Central memory CD8-positive, alpha-beta T cell (primary cell): ENCODE data around the gene NUP88.
"Not testable (repeated sequence)": the region's sequence is repeated elsewhere in the genome, so short reads cannot be mapped to it uniquely, and the experiment has no call there.

ENCODE experiments used
- ATAC-seq: fragments of 150-1000 bp; cut with Tn5 transposase; replicated peaks from 2 replicates; pipeline ENCODE4 v1.10.0; 2022; ENCODE audit warnings: mild to moderate bottlenecking, moderate FRiP score, moderate number of reproducible peaks; ENCODE audit not compliant: poor library complexity, severe bottlenecking; ENCODE audit errors: extremely low read depth
- DNase-seq, 2 donors: peaks; one replicate each; pipeline ENCODE4 v3.0.0; 2021; ENCODE audit warnings: low spot score in 2 of 2
- H3K27ac Mint-ChIP-seq: one replicate; pipeline ENCODE4 v1.8.0; 2022; ENCODE audit warnings: low read depth, mild to moderate bottlenecking, moderate library complexity, mixed read lengths
- H3K27me3 Mint-ChIP-seq: one replicate; pipeline ENCODE4 v1.8.0; 2022; ENCODE audit warnings: mixed read lengths
- H3K36me3 Mint-ChIP-seq: one replicate; pipeline ENCODE4 v1.8.0; 2022; ENCODE audit warnings: mild to moderate bottlenecking, moderate library complexity, mixed read lengths; ENCODE audit not compliant: insufficient read depth
- H3K4me1 Mint-ChIP-seq: one replicate; pipeline ENCODE4 v1.8.0; 2022; ENCODE audit warnings: mixed read lengths
- H3K4me3 Mint-ChIP-seq: one replicate; pipeline ENCODE4 v1.8.0; 2022; ENCODE audit warnings: mild to moderate bottlenecking, moderate library complexity, mixed read lengths
- H3K9me3 Mint-ChIP-seq: one replicate; pipeline ENCODE4 v1.8.0; 2022; ENCODE audit warnings: mixed read lengths

NUP88 gene

DNA sequence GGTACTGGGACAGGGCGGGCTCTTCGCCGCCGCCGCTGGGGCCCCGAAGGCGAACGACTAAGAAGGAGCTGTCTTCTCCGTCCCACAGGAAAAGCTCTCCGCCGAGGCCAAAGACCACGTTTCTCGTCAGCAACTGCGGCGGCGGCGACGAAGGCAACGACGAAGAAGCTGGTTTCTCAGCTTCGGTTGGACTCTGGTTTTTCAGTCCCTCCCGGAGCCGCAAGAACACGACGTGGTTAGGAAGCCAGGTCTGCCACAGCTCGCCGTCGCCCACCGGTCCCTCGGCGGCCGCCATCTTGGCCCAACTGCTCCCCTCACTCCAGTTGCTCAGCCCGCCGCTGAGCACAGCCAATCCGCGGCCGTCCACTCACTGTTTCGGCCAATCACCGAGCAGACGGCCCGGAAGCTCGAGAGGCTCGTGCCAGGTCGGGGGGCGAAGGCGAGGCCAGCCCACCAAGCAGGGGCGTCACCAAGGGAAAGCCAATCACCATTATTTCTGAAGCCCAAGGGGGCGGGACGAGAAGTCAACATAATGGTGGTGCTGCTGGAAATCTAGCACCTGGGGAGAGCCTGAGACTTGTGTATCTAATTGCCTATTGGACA lies at the start of gene NUP88:
Gene NUP88, minus strand, starts transcription at position 307 of the 603 bp plus-strand sequence. Its CDS starts 12 bp downstream, at position 295.
- Mint-ChIP-seq H3K27ac (peak within 1 kb of the TSS; percentile 95), H3K36me3 (peaks cover 62% of the 10 kb centered on the region), H3K27me3 (no peaks in the 10 kb centered on the region), H3K4me3 (peak within 1 kb of the TSS; percentile 97), H3K9me3 (no peaks in the 10 kb centered on the region), H3K4me1 (peaks cover 18% of the 10 kb centered on the region)
- peak; percentile 88 to 96 for DNase-seq
- ATAC-seq: peak; percentile 91

- ATAC-seq: peak; percentile 35
- H3K36me3 Mint-ChIP-seq: peaks cover 15% of the 10 kb centered on the region
- DNase-seq: no peak
- H3K27me3 Mint-ChIP-seq: no peaks in the 10 kb centered on the region
- H3K4me1 Mint-ChIP-seq: peaks cover 37% of the 10 kb centered on the region
- peak overlapping the region; percentile 50 for H3K27ac Mint-ChIP-seq
- peak overlapping the region; percentile 73 for H3K4me3 Mint-ChIP-seq
- H3K9me3 Mint-ChIP-seq: no peaks in the 10 kb centered on the region
Measured at GRCh38 chr17:5468075-5468473, 48.6 kb upstream of the NUP88 start.

DNA sequence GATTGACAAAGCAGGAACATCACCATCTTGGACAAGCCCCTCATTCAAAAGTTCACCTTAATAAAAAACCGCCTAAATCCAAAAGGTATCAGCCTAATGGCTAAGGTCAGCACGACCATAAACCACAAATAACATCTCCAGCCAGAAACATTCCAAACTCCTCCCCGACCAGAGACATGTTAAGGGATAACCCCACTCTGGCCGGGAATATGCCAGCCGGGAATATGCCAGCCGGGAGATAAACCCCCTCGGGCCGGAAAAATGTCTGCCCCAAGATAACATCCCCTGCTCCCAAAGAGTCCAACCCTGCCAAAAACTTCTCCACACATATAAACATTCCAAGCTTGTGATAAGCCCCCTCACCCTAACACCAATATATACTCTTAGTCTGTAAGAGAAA lies 48.0 kb upstream of the NUP88 start:
- peaks cover 13% of the 10 kb centered on the region for H3K36me3 Mint-ChIP-seq
- H3K27ac Mint-ChIP-seq: peak overlapping the region; percentile 50
- no peaks in the 10 kb centered on the region for H3K9me3 Mint-ChIP-seq
- H3K27me3 Mint-ChIP-seq: no peaks in the 10 kb centered on the region
- H3K4me3 Mint-ChIP-seq: peak overlapping the region; percentile 73
- peaks cover 37% of the 10 kb centered on the region for H3K4me1 Mint-ChIP-seq
- DNase-seq (no peak), ATAC-seq (no peak)

GRCh38 chr17:5466295-5466694 lies 46.8 kb upstream of the NUP88 start:
- peaks cover 37% of the 10 kb centered on the region for H3K4me1 Mint-ChIP-seq
- DNase-seq (no peak), ATAC-seq (no peak)
- no peak overlapping the region for H3K27ac Mint-ChIP-seq
- H3K9me3 Mint-ChIP-seq: no peaks in the 10 kb centered on the region
- H3K36me3 Mint-ChIP-seq: peaks cover 10% of the 10 kb centered on the region
- no peaks in the 10 kb centered on the region for H3K27me3 Mint-ChIP-seq
- H3K4me3 Mint-ChIP-seq: no peak overlapping the region

DNA sequence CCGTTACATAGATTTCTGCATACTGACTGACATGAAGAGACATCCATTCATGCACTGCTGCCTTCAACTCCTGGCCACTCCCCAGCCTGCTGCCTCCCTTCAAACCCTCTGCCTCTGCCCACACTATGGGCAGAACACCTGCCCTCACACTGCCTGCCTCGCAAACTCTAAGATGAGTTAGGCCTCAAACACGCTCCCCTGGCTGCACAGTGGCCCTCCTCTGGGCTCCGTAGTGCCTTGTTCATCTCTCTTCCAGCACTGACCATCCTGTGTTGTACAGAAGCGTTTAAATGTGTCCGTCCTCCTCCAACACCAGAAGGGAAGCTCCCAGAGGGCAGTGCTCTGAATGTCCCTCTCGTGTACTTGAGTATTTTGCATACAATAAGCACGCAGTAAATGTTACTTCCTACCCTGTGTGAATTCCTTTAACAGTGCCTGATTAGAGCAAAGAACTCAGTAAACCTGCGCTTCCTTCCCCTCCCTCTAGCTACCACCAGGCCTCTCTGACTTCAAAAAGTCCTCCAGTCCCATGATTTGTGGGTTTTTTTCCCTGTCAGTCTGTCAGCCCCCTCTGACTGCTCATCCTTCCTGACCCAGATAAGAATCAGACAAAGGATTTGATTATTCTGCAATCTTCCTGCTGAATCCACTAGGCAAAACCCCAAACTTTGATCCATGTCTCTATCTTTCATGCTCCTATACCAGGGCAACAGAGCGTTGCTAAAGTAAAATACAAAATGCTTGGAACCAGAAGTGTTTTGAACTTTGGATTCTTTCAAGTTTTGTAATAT lies 45.5 kb upstream of the NUP88 start:
- Mint-ChIP-seq H3K27me3 (no peaks in the 10 kb centered on the region), H3K4me1 (peaks cover 37% of the 10 kb centered on the region), H3K4me3 (no peak overlapping the region), H3K9me3 (no peaks in the 10 kb centered on the region), H3K27ac (peak overlapping the region; percentile 53), H3K36me3 (peaks cover 19% of the 10 kb centered on the region)
- DNase-seq (no peak), ATAC-seq (no peak)

DNA sequence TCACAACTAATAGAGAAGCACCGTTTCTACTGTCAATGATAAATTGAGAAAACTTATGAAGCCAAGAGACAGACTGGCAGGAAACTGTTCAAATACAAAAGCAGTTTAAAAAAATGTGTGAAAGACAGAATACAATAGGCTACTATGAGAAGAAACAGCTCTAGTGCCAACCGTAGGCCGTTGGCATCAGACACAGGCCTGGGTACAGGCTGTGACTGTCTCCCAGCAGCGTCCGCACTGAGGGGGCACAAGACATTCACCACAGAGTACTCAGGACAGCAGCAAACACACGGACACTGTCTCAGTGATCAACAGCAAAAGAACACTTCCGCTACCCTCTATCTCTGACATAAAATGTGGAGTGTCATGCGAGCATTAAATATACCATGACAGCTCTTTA lies 27.3 kb upstream of the NUP88 start:
- H3K27ac Mint-ChIP-seq: no peak overlapping the region
- H3K4me3 Mint-ChIP-seq: no peak overlapping the region
- H3K36me3 Mint-ChIP-seq: peaks cover 26% of the 10 kb centered on the region
- no peaks in the 10 kb centered on the region for H3K9me3 Mint-ChIP-seq
- DNase-seq: no peak
- no peaks in the 10 kb centered on the region for H3K27me3 Mint-ChIP-seq
- ATAC-seq: no peak
- no peaks in the 10 kb centered on the region for H3K4me1 Mint-ChIP-seq

- Mint-ChIP-seq H3K27me3 (no peaks in the 10 kb centered on the region), H3K9me3 (no peaks in the 10 kb centered on the region), H3K36me3 (peaks cover 20% of the 10 kb centered on the region), H3K4me3 (no peak overlapping the region), H3K27ac (no peak overlapping the region), H3K4me1 (peaks cover 6% of the 10 kb centered on the region)
- DNase-seq: no peak
- ATAC-seq: no peak
Measured at GRCh38 chr17:5444209-5444608, 24.7 kb upstream of the NUP88 start.

GRCh38 chr17:5443728-5444127 lies 24.3 kb upstream of the NUP88 start:
- Mint-ChIP-seq H3K4me1 (peaks cover 7% of the 10 kb centered on the region), H3K9me3 (no peaks in the 10 kb centered on the region), H3K4me3 (no peak overlapping the region), H3K27me3 (no peaks in the 10 kb centered on the region), H3K36me3 (peaks cover 21% of the 10 kb centered on the region), H3K27ac (no peak overlapping the region)
- no peak for DNase-seq
- no peak for ATAC-seq

GRCh38 chr17:5439446-5439764 lies 19.9 kb upstream of the NUP88 start:
- DNase-seq (no peak), ATAC-seq (no peak)
- H3K4me3 Mint-ChIP-seq: peak overlapping the region; percentile 76
- peaks cover 16% of the 10 kb centered on the region for H3K4me1 Mint-ChIP-seq
- H3K27ac Mint-ChIP-seq: peak overlapping the region; percentile 89
- peaks cover 29% of the 10 kb centered on the region for H3K36me3 Mint-ChIP-seq
- H3K9me3 Mint-ChIP-seq: no peaks in the 10 kb centered on the region
- no peaks in the 10 kb centered on the region for H3K27me3 Mint-ChIP-seq

GRCh38 chr17:5438716-5439445 lies 19.4 kb upstream of the NUP88 start, which contains the start of gene C1QBP:
Gene C1QBP (minus strand): TSS chr17:5439155. CDS start chr17:5439073, 82 bp downstream.
- ATAC-seq: peak; percentile 85
- Mint-ChIP-seq H3K27ac (peak within 1 kb of the TSS; percentile 89), H3K4me3 (peak within 1 kb of the TSS; percentile 76), H3K27me3 (no peaks in the 10 kb centered on the region), H3K9me3 (no peaks in the 10 kb centered on the region), H3K36me3 (peaks cover 31% of the 10 kb centered on the region), H3K4me1 (peaks cover 16% of the 10 kb centered on the region)
- peak; percentile 91 to 97 for DNase-seq

DNA sequence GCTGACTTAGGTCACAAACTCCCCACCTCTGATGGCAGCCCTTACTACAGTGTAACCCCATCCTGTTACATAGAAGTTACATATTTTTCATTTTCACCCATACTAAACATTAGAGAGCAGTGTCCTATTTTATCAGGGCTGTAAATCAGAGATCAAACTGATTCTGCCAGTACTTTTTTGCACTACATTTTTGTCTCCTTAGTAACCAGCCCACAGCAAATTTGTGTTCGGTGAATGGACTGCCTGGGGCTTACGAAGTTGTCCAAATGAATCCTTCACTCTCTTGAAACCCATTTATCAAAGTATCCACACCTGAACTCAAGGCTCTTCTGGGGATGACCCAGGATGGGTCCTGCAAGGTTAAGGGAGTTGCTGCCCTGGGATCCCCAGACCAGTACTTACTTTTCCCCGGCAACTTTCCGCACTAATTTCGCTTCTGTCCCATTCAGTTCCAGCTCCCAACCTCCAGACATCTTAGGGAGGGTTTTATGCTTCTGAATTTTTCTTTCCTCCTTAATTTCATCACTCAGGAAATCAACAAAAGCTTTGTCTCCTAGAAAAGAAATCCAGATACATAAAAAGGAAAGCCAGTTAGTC lies 18.4 kb upstream of the NUP88 start:
- Mint-ChIP-seq H3K36me3 (peaks cover 41% of the 10 kb centered on the region), H3K4me3 (peak overlapping the region; percentile 76), H3K9me3 (no peaks in the 10 kb centered on the region), H3K4me1 (peaks cover 16% of the 10 kb centered on the region), H3K27ac (peak overlapping the region; percentile 81), H3K27me3 (no peaks in the 10 kb centered on the region)
- no peak for DNase-seq
- ATAC-seq: no peak

DNA sequence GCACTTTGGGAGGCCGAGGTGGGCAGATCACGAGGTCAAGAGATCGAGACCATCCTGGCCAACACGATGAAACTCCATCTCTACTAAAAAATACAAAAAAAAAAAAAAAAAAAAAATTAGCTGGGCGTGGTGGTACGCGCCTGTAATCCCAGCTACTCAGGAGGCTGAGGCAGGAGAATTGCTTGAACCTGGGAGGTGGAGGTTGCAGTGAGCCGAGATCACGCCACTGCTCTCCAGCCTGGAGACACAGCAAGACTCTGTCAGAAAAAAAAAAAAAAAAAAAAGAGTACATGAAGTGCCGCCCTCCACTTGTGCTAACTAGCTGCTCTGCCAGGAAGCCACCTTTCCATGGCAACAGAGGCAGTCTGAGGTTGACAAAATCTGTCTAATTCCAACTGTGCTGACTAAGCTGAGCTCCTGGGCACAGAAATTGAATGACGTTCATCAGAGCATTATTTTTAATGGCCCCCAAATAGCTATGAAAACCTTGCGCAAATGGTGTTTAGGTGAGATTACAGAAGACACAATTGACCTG lies 16.4 kb upstream of the NUP88 start:
- Mint-ChIP-seq H3K36me3 (peaks cover 57% of the 10 kb centered on the region), H3K4me1 (peaks cover 17% of the 10 kb centered on the region)
- H3K9me3 Mint-ChIP-seq: not testable (repeated sequence)

More for the DNA sequence above, 16.4 kb upstream of the NUP88 start:
- not testable (repeated sequence) for H3K4me3 Mint-ChIP-seq, H3K27ac Mint-ChIP-seq, ATAC-seq, DNase-seq, H3K27me3 Mint-ChIP-seq
